Spinal cord (tissue), 10 donors: ENCODE results near the gene ADRB2. TPM values are rescaled to one million over a fixed set of nuclear protein-coding genes. Genes with fewer than 3 reads are reported as not detected.

Experiments used
- DNase-seq, 6 donors: peaks; one replicate each; pipeline versions ENCODE4 v3.0.0 to v3.0.0-alpha.2; 2013 to 2015; ENCODE audit warnings: low spot score in 6 of 6, low read depth in 4 of 6
- H3K27ac ChIP-seq: one replicate; pipeline ENCODE4 v1.5.1; 2013; ENCODE audit warnings: low read depth, low read length, control low read depth
- H3K27me3 ChIP-seq: one replicate; pipeline ENCODE4 v1.6.1; 2013; ENCODE audit warnings: low read length; ENCODE audit not compliant: control insufficient read depth, insufficient read depth
- H3K36me3 ChIP-seq: one replicate; pipeline ENCODE4 v1.6.1; 2013; ENCODE audit warnings: low read length; ENCODE audit not compliant: control insufficient read depth, insufficient read depth
- H3K4me1 ChIP-seq: one replicate; pipeline ENCODE4 v1.6.1; 2013; ENCODE audit warnings: low read length; ENCODE audit not compliant: control insufficient read depth, insufficient read depth
- H3K4me3 ChIP-seq: one replicate; pipeline ENCODE4 v1.5.1; 2013; ENCODE audit warnings: low read depth, low read length, control low read depth
- H3K9me3 ChIP-seq: one replicate; pipeline ENCODE4 v1.6.1; 2013; ENCODE audit warnings: low read length; ENCODE audit not compliant: control insufficient read depth, insufficient read depth
- WGBS: methylation state at CpG from one replicate; pipeline ENCODE4 v1.1.5; 2013; ENCODE audit warnings: missing lambda C conversion rate; ENCODE audit not compliant: insufficient coverage; 5-methylcytosine and 5-hydroxymethylcytosine counted together
- polyA plus RNA-seq, 2 donors: library from polyadenylated mRNA; unstranded; fragments of 120-200 nt; gene quantifications; one replicate each; pipeline ENCODE4 v1.2.1, GENCODE V29; 2013; ENCODE audit not compliant: insufficient read length in 2 of 2
- total RNA-seq, 2 donors: library from RNA; depleted of rRNA in 1 of 2; stranded (reverse); fragments of 120-200 nt in 1 of 2; fragments of >200 nt in 1 of 2; gene quantifications; one replicate each; pipeline versions ENCODE4 v1.2.3 to v1.2.4, GENCODE V29; 2013 to 2014
- donor health status: healthy.

ADRB2 gene
- total and polyA plus RNA-seq, 4 donors: 1.9 to 5.0 (median 3.6) TPM

DNA sequence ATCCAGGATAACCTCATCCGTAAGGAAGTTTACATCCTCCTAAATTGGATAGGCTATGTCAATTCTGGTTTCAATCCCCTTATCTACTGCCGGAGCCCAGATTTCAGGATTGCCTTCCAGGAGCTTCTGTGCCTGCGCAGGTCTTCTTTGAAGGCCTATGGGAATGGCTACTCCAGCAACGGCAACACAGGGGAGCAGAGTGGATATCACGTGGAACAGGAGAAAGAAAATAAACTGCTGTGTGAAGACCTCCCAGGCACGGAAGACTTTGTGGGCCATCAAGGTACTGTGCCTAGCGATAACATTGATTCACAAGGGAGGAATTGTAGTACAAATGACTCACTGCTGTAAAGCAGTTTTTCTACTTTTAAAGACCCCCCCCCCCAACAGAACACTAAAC is 1.3 kb downstream of the ADRB2 start:
- DNase-seq: no peak
- Histone ChIP-seq H3K27ac (no peak overlapping the region), H3K36me3 (no peaks in the 10 kb centered on the region), H3K27me3 (peaks cover 11% of the 10 kb centered on the region), H3K9me3 (no peaks in the 10 kb centered on the region), H3K4me1 (peaks cover 16% of the 10 kb centered on the region), H3K4me3 (no peak overlapping the region)
- WGBS: 86% methylated on average over 5 of the region's 7 CpGs

GRCh38 chr5:148828511-148829247 is 2.3 kb downstream of the ADRB2 start:
- Histone ChIP-seq H3K27me3 (peaks cover 11% of the 10 kb centered on the region), H3K4me3 (peak overlapping the region; percentile 13), H3K27ac (no peak overlapping the region), H3K4me1 (peaks cover 16% of the 10 kb centered on the region), H3K36me3 (no peaks in the 10 kb centered on the region), H3K9me3 (no peaks in the 10 kb centered on the region)
- no peak for DNase-seq
- WGBS: no CpG with 5 or more reads among the region's 6 CpGs

DNA sequence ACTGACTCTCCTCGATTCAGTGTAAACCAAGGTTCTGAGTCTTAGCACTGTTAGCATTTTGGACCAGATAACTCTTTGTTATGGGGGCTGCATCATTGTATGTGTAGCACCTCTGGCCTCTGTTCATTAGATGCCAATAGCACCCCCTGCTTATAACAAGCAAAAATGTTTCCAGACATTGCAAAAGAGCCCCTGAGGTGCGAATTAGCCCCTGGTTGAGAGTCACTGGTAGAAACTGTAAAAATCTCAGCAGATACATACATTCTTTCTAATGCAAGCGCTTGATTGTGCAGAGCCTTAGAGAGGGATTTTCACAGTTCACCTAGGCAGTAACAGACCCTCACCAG is 2.8 kb downstream of the ADRB2 start:
- Histone ChIP-seq H3K9me3 (no peaks in the 10 kb centered on the region), H3K27ac (no peak overlapping the region), H3K36me3 (no peaks in the 10 kb centered on the region), H3K4me3 (peak overlapping the region; percentile 13), H3K27me3 (peaks cover 11% of the 10 kb centered on the region), H3K4me1 (peaks cover 16% of the 10 kb centered on the region)
- 86% methylated on average over 1 of the region's 3 CpGs for WGBS
- no peak for DNase-seq

GRCh38 chr5:148829734-148830133 is 3.3 kb downstream of the ADRB2 start:
- DNase-seq: no peak
- Histone ChIP-seq H3K27ac (no peak overlapping the region), H3K9me3 (no peaks in the 10 kb centered on the region), H3K4me3 (no peak overlapping the region), H3K4me1 (peaks cover 16% of the 10 kb centered on the region), H3K27me3 (peaks cover 7% of the 10 kb centered on the region), H3K36me3 (no peaks in the 10 kb centered on the region)
- 44% methylated on average over 2 of the region's 5 CpGs for WGBS

- Histone ChIP-seq H3K4me3 (no peak overlapping the region), H3K36me3 (no peaks in the 10 kb centered on the region), H3K27ac (no peak overlapping the region), H3K27me3 (peaks cover 6% of the 10 kb centered on the region), H3K4me1 (peaks cover 16% of the 10 kb centered on the region), H3K9me3 (no peaks in the 10 kb centered on the region)
- no CpG with 5 or more reads among the region's 2 CpGs for WGBS
- no peak for DNase-seq
Measured at GRCh38 chr5:148830211-148830610, 3.8 kb downstream of the ADRB2 start.

GRCh38 chr5:148831590-148832565 is 5.5 kb downstream of the ADRB2 start:
- H3K4me3 ChIP-seq: no peak overlapping the region
- no peaks in the 10 kb centered on the region for H3K9me3 ChIP-seq
- DNase-seq: peak in 1 of 6 donors; percentile 20
- no peaks in the 10 kb centered on the region for H3K27me3 ChIP-seq
- H3K4me1 ChIP-seq: peaks cover 3% of the 10 kb centered on the region
- H3K36me3 ChIP-seq: no peaks in the 10 kb centered on the region
- no peak overlapping the region for H3K27ac ChIP-seq
- 77% methylated on average over 4 of the region's 8 CpGs for WGBS

GRCh38 chr5:148833122-148833521 is 6.7 kb downstream of the ADRB2 start:
- Histone ChIP-seq H3K27me3 (no peaks in the 10 kb centered on the region), H3K36me3 (no peaks in the 10 kb centered on the region), H3K27ac (no peak overlapping the region), H3K4me3 (no peak overlapping the region), H3K4me1 (no peaks in the 10 kb centered on the region), H3K9me3 (no peaks in the 10 kb centered on the region)
- DNase-seq: no peak
- WGBS: 60% methylated on average over 2 of the region's 2 CpGs

DNA sequence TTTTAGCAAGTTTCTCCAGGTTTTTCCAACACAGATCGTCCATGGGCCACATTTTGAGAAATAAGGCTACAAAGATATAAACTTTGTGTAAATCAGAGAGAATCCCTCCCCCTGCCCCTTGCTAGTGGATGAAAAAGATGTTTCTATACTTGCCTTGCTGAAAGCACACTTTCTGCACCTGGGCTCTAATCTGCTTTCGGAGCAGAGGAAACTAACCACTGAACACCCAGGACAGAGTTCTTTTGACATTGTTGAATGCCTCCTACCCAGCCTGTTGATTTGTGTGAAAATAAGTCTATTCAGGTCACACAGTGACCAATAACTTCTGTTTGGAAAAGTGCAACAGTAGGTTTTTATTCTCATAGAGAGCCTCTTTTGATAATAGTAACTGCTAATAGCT is 7.5 kb downstream of the ADRB2 start:
- H3K27me3 ChIP-seq: no peaks in the 10 kb centered on the region
- H3K9me3 ChIP-seq: no peaks in the 10 kb centered on the region
- H3K27ac ChIP-seq: no peak overlapping the region
- DNase-seq: no peak
- no peak overlapping the region for H3K4me3 ChIP-seq
- H3K4me1 ChIP-seq: no peaks in the 10 kb centered on the region
- no peaks in the 10 kb centered on the region for H3K36me3 ChIP-seq
- no CpG with 5 or more reads among the region's 2 CpGs for WGBS

DNA sequence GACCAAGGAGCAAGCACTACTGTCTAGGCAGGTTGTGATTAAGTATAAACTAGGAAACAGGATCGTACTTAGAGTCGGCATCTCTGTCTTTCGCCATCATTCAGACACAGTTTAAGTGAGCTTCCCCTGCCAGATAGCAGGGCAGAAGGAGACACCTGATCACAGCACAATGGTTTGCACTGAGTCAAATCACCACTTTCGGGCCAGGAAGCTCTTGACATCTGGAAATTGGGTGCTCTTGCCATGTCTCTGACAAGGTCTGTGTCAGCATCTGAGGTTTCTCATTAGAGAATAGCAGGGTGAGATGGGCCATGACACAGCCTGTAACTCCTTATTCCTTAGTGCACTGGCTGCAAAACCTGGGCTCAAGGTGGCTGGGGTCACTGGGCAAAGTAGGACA is 8.3 kb downstream of the ADRB2 start:
- 93% methylated on average over 3 of the region's 4 CpGs for WGBS
- no peak for DNase-seq
- Histone ChIP-seq H3K9me3 (no peaks in the 10 kb centered on the region), H3K27ac (no peak overlapping the region), H3K4me1 (no peaks in the 10 kb centered on the region), H3K36me3 (no peaks in the 10 kb centered on the region), H3K27me3 (no peaks in the 10 kb centered on the region), H3K4me3 (no peak overlapping the region)
